Measurements from ENCODE around the gene LAMTOR3. TPM values are rescaled to one million over a fixed set of nuclear protein-coding genes. Genes with fewer than 3 reads are reported as not detected.
"Not testable (repeated sequence)": the region's sequence is repeated elsewhere in the genome, so short reads cannot be mapped to it uniquely, and the experiment has no call there.

LAMTOR3 gene
- total and polyA plus RNA-seq, 7 experiments from 2014 or later: 20.1 to 37.0 (median 30.2) TPM

GRCh38 chr4:99835942-99836341 lies 58.3 kb downstream of the LAMTOR3 start:
- Histone ChIP-seq H3K9me3 (ENCODE audit: control insufficient read depth in 2 of 3, low read length in 3 of 3) (no peaks in the 10 kb centered on the region), H3K27ac (ENCODE audit: low read depth, low read length) (no peak overlapping the region), H3K27me3 (ENCODE audit: control insufficient read depth in 2 of 2, insufficient read depth in 2 of 2, low read length in 2 of 2) (no peaks in the 10 kb centered on the region), H3K36me3 (ENCODE audit: control insufficient read depth in 2 of 3, insufficient read depth in 3 of 3, low read length in 3 of 3) (peaks cover 0 to 21% (median 11%) of the 10 kb centered on the region in 3 experiments), H3K4me3 (ENCODE audit: low read length) (no peak overlapping the region), H3K4me1 (ENCODE audit: control insufficient read depth in 2 of 2, insufficient read depth in 2 of 2, low read length in 2 of 2) (no peaks in the 10 kb centered on the region)
- Mint-ChIP-seq H3K4me3 (no peak overlapping the region), H3K27me3 (no peaks in the 10 kb centered on the region), H3K27ac (peak overlapping the region in 4 of 9 donors; percentile 25 to 31 (median 28)), H3K9me3 (no peaks in the 10 kb centered on the region), H3K4me1 (peaks cover 0 to 19% (median 6%) of the 10 kb centered on the region in 7 donors), H3K36me3 (peaks cover 8 to 42% (median 40%) of the 10 kb centered on the region in 5 donors)
- ChIA-PET POLR2A (no interaction called here), CTCF (no interaction called here)
- intact Hi-C loops (cut with micrococcal nuclease): no loop called here
- ATAC-seq: no peak
- DNase-seq: no peak

- no peak for DNase-seq
- ATAC-seq: no peak
- Mint-ChIP-seq H3K27me3 (no peaks in the 10 kb centered on the region), H3K9me3 (no peaks in the 10 kb centered on the region), H3K36me3 (peaks cover 8 to 41% (median 33%) of the 10 kb centered on the region in 5 donors), H3K4me3 (no peak overlapping the region), H3K27ac (peak overlapping the region in 2 of 9 donors; percentile 29 to 32), H3K4me1 (peaks cover 5 to 22% (median 11%) of the 10 kb centered on the region in 7 donors)
- no peak overlapping the region for H3K27ac ChIP-seq (ENCODE audit: low read depth, low read length)
- H3K27me3 ChIP-seq (ENCODE audit: control insufficient read depth in 2 of 2, insufficient read depth in 2 of 2, low read length in 2 of 2): no peaks in the 10 kb centered on the region
- peaks cover 0 to 20% (median 11%) of the 10 kb centered on the region in 3 experiments for H3K36me3 ChIP-seq (ENCODE audit: control insufficient read depth in 2 of 3, insufficient read depth in 3 of 3, low read length in 3 of 3)
- ChIA-PET CTCF (no interaction called here), POLR2A (no interaction called here)
- H3K4me1 ChIP-seq (ENCODE audit: control insufficient read depth in 2 of 2, insufficient read depth in 2 of 2, low read length in 2 of 2): no peaks in the 10 kb centered on the region
- H3K9me3 ChIP-seq (ENCODE audit: control insufficient read depth in 2 of 3, low read length in 3 of 3): no peaks in the 10 kb centered on the region
- intact Hi-C loops (cut with micrococcal nuclease): no loop called here
- no peak overlapping the region for H3K4me3 ChIP-seq (ENCODE audit: low read length)
Measured at GRCh38 chr4:99834569-99834968, 59.7 kb downstream of the LAMTOR3 start.

GRCh38 chr4:99833756-99834155 lies 60.5 kb downstream of the LAMTOR3 start:
- peaks cover 8 to 34% (median 30%) of the 10 kb centered on the region in 5 donors for H3K36me3 Mint-ChIP-seq
- intact Hi-C loops (cut with micrococcal nuclease): no loop called here
- H3K36me3 ChIP-seq (ENCODE audit: control insufficient read depth in 2 of 3, insufficient read depth in 3 of 3, low read length in 3 of 3): peaks cover 0 to 17% (median 11%) of the 10 kb centered on the region in 3 experiments
- no peaks in the 10 kb centered on the region for H3K27me3 ChIP-seq (ENCODE audit: control insufficient read depth in 2 of 2, insufficient read depth in 2 of 2, low read length in 2 of 2)
- no peaks in the 10 kb centered on the region for H3K27me3 Mint-ChIP-seq
- no peaks in the 10 kb centered on the region for H3K9me3 Mint-ChIP-seq
- no peak overlapping the region for H3K4me3 ChIP-seq (ENCODE audit: low read length)
- H3K4me3 Mint-ChIP-seq: no peak overlapping the region
- CTCF ChIA-PET: interaction anchor here (1.4 kb wide), 1 partner anchor 14 kb away, joined by 4 read pairs; no protein-coding TSS in a partner anchor
- peak overlapping the region in 2 of 9 donors; percentile 29 to 32 for H3K27ac Mint-ChIP-seq
- POLR2A ChIA-PET: no interaction called here
- H3K4me1 Mint-ChIP-seq: peaks cover 5 to 17% (median 11%) of the 10 kb centered on the region in 7 donors
- H3K4me1 ChIP-seq (ENCODE audit: control insufficient read depth in 2 of 2, insufficient read depth in 2 of 2, low read length in 2 of 2): no peaks in the 10 kb centered on the region
- no peaks in the 10 kb centered on the region for H3K9me3 ChIP-seq (ENCODE audit: control insufficient read depth in 2 of 3, low read length in 3 of 3)
- no peak overlapping the region for H3K27ac ChIP-seq (ENCODE audit: low read depth, low read length)
- no peak for DNase-seq
- ATAC-seq: no peak

- Histone ChIP-seq H3K9me3 (ENCODE audit: control insufficient read depth in 2 of 3, low read length in 3 of 3) (no peaks in the 10 kb centered on the region), H3K27me3 (ENCODE audit: control insufficient read depth in 2 of 2, insufficient read depth in 2 of 2, low read length in 2 of 2) (no peaks in the 10 kb centered on the region), H3K4me3 (ENCODE audit: low read length) (no peak overlapping the region), H3K4me1 (ENCODE audit: control insufficient read depth in 2 of 2, insufficient read depth in 2 of 2, low read length in 2 of 2) (no peaks in the 10 kb centered on the region), H3K27ac (ENCODE audit: low read depth, low read length) (no peak overlapping the region), H3K36me3 (ENCODE audit: control insufficient read depth in 2 of 3, insufficient read depth in 3 of 3, low read length in 3 of 3) (peaks cover 0 to 17% (median 11%) of the 10 kb centered on the region in 3 experiments)
- no peaks in the 10 kb centered on the region for H3K27me3 Mint-ChIP-seq
- ATAC-seq: no peak
- intact Hi-C loops (cut with micrococcal nuclease): no loop called here
- no peak for DNase-seq
- H3K9me3 Mint-ChIP-seq: no peaks in the 10 kb centered on the region
- H3K36me3 Mint-ChIP-seq: peaks cover 8 to 31% (median 27%) of the 10 kb centered on the region in 5 donors
- H3K4me3 Mint-ChIP-seq: no peak overlapping the region
- ChIA-PET POLR2A (no interaction called here), CTCF (interaction anchor here (1.4 kb wide), 1 partner anchor 13 kb away, joined by 4 read pairs; no protein-coding TSS in a partner anchor)
- H3K27ac Mint-ChIP-seq: no peak overlapping the region
- H3K4me1 Mint-ChIP-seq: peaks cover 6 to 27% (median 13%) of the 10 kb centered on the region in 7 donors
Measured at GRCh38 chr4:99832758-99833157, 61.5 kb downstream of the LAMTOR3 start.

GRCh38 chr4:99832321-99832720 lies 61.9 kb downstream of the LAMTOR3 start:
- Histone ChIP-seq H3K9me3 (ENCODE audit: control insufficient read depth in 2 of 3, low read length in 3 of 3) (no peaks in the 10 kb centered on the region), H3K27ac (ENCODE audit: low read depth, low read length) (no peak overlapping the region), H3K36me3 (ENCODE audit: control insufficient read depth in 2 of 3, insufficient read depth in 3 of 3, low read length in 3 of 3) (peaks cover 0 to 17% (median 11%) of the 10 kb centered on the region in 3 experiments), H3K4me3 (ENCODE audit: low read length) (no peak overlapping the region), H3K4me1 (ENCODE audit: control insufficient read depth in 2 of 2, insufficient read depth in 2 of 2, low read length in 2 of 2) (no peaks in the 10 kb centered on the region), H3K27me3 (ENCODE audit: control insufficient read depth in 2 of 2, insufficient read depth in 2 of 2, low read length in 2 of 2) (no peaks in the 10 kb centered on the region)
- ChIA-PET POLR2A (no interaction called here), CTCF (no interaction called here)
- Mint-ChIP-seq H3K4me1 (peaks cover 6 to 30% (median 16%) of the 10 kb centered on the region in 7 donors), H3K4me3 (no peak overlapping the region), H3K36me3 (peaks cover 8 to 30% (median 24%) of the 10 kb centered on the region in 5 donors), H3K27me3 (no peaks in the 10 kb centered on the region), H3K9me3 (no peaks in the 10 kb centered on the region), H3K27ac (no peak overlapping the region)
- ATAC-seq (no peak), DNase-seq (no peak)
- intact Hi-C loops (cut with micrococcal nuclease): no loop called here

- intact Hi-C loops (cut with micrococcal nuclease); H3K4me3 Mint-ChIP-seq; ATAC-seq; DNase-seq; H3K27ac Mint-ChIP-seq; H3K27me3 ChIP-seq (ENCODE audit: control insufficient read depth in 2 of 2, insufficient read depth in 2 of 2, low read length in 2 of 2); H3K36me3 ChIP-seq (ENCODE audit: control insufficient read depth in 2 of 3, insufficient read depth in 3 of 3, low read length in 3 of 3); H3K4me1 ChIP-seq (ENCODE audit: control insufficient read depth in 2 of 2, insufficient read depth in 2 of 2, low read length in 2 of 2); H3K9me3 Mint-ChIP-seq; H3K4me3 ChIP-seq (ENCODE audit: low read length); H3K27ac ChIP-seq (ENCODE audit: low read depth, low read length); H3K27me3 Mint-ChIP-seq; H3K9me3 ChIP-seq (ENCODE audit: control insufficient read depth in 2 of 3, low read length in 3 of 3): not testable (repeated sequence)
- H3K36me3 Mint-ChIP-seq: peaks cover 4 to 21% (median 12%) of the 10 kb centered on the region in 5 donors
- CTCF ChIA-PET: interaction anchor here (0.6 to 1.0 kb wide), 3 partner anchors 18 to 21 kb away, joined by 3 to 5 read pairs (median 5); no protein-coding TSS in a partner anchor
- POLR2A ChIA-PET: interaction anchor here (0.6 to 1.1 kb wide), 5 partner anchors 9 to 1242 kb away, joined by 3 read pairs; partner anchors contain the start of gene LAMTOR3
- peaks cover 12 to 49% (median 32%) of the 10 kb centered on the region in 7 donors for H3K4me1 Mint-ChIP-seq
Measured at GRCh38 chr4:99830051-99830450, 64.2 kb downstream of the LAMTOR3 start.

- ChIA-PET POLR2A (interaction anchor here (0.9 kb wide), 1 partner anchor 52 kb away, joined by 4 read pairs; no protein-coding TSS in a partner anchor), CTCF (no interaction called here)
- Mint-ChIP-seq H3K27me3 (no peaks in the 10 kb centered on the region), H3K36me3 (peaks cover 6 to 25% (median 20%) of the 10 kb centered on the region in 5 donors), H3K9me3 (peaks cover 0 to 5% (median 0%) of the 10 kb centered on the region in 11 donors), H3K4me1 (peaks cover 16 to 64% (median 45%) of the 10 kb centered on the region in 7 donors), H3K4me3 (no peak overlapping the region), H3K27ac (no peak overlapping the region)
- no peaks in the 10 kb centered on the region for H3K9me3 ChIP-seq (ENCODE audit: control insufficient read depth in 2 of 3, low read length in 3 of 3)
- no peaks in the 10 kb centered on the region for H3K27me3 ChIP-seq (ENCODE audit: control insufficient read depth in 2 of 2, insufficient read depth in 2 of 2, low read length in 2 of 2)
- H3K4me1 ChIP-seq (ENCODE audit: control insufficient read depth in 2 of 2, insufficient read depth in 2 of 2, low read length in 2 of 2): no peaks in the 10 kb centered on the region
- intact Hi-C loops (cut with micrococcal nuclease): loop anchor here in 1 of 2 donors (1.0 kb wide), 1 partner anchor 12 kb away; the partner anchor contains the start of gene DAPP1
- DNase-seq (no peak), ATAC-seq (no peak)
- no peaks in the 10 kb centered on the region for H3K36me3 ChIP-seq (ENCODE audit: control insufficient read depth in 2 of 3, insufficient read depth in 3 of 3, low read length in 3 of 3)
- H3K4me3 ChIP-seq (ENCODE audit: low read length): no peak overlapping the region
- H3K27ac ChIP-seq (ENCODE audit: low read depth, low read length): no peak overlapping the region
Measured at GRCh38 chr4:99828477-99828876, 65.8 kb downstream of the LAMTOR3 start.

All from naive thymus-derived CD4-positive, alpha-beta T cell (primary cell).